HepG2 (cell line): ENCODE results near the gene TMEM184C. TPM values are rescaled to one million over a fixed set of nuclear protein-coding genes. Genes with fewer than 3 reads are reported as not detected.

Experiments
- ARID2 ChIP-seq: sonication (generic); formaldehyde crosslinking; IDR thresholded peaks from 2 replicates; pipeline ENCODE4 v1.8.1; 2022; ENCODE audit warnings: mild to moderate bottlenecking, missing genetic modification reagents, borderline replicate concordance
- BRCA1 ChIP-seq: sonication (generic); formaldehyde crosslinking; IDR thresholded peaks from 2 replicates; pipeline ENCODE4 v1.4.0; 2020; ENCODE audit warnings: missing genetic modification reagents
- CREM ChIP-seq, 2 experiments: sonication (generic) in 1 of 2; formaldehyde crosslinking in 1 of 2; IDR thresholded peaks; 2 replicates each; pipeline versions ENCODE4 v1.4.0 to v1.6.1; 2016 to 2020; ENCODE audit warnings: antibody characterized with exemption in 1 of 2, mild to moderate bottlenecking in 1 of 2, missing genetic modification reagents in 1 of 2
- EEA1 ChIP-seq: sonication (generic); formaldehyde crosslinking; IDR thresholded peaks from 2 replicates; pipeline ENCODE4 v1.5.1; 2020; ENCODE audit warnings: mild to moderate bottlenecking, missing genetic modification reagents, borderline replicate concordance
- HOXD1 ChIP-seq: sonication (generic); formaldehyde crosslinking; IDR thresholded peaks from 2 replicates; pipeline ENCODE4 v1.5.0; 2020; ENCODE audit warnings: missing genetic modification reagents
- MEF2D ChIP-seq: sonication (generic); formaldehyde crosslinking; IDR thresholded peaks from 2 replicates; pipeline ENCODE4 v1.5.1; 2020; ENCODE audit warnings: mild to moderate bottlenecking, missing genetic modification reagents
- NRL ChIP-seq: sonication (generic); formaldehyde crosslinking; IDR thresholded peaks from 2 replicates; pipeline ENCODE4 v1.5.0; 2020; ENCODE audit warnings: missing genetic modification reagents, mild to moderate bottlenecking, moderate library complexity, borderline replicate concordance
- RELA ChIP-seq: sonication (generic); formaldehyde crosslinking; IDR thresholded peaks from 2 replicates; pipeline ENCODE4 v1.4.0; 2020; ENCODE audit warnings: missing genetic modification reagents
- RXRB ChIP-seq: IDR thresholded peaks from 2 replicates; pipeline ENCODE4 v1.6.1; 2016; ENCODE audit warnings: borderline replicate concordance, missing genetic modification reagents, missing compliant biosample characterization
- SAP130 ChIP-seq: IDR thresholded peaks from 2 replicates; pipeline ENCODE4 v1.6.1; 2016; ENCODE audit warnings: low read depth
- TEAD3 ChIP-seq: optimal IDR thresholded peaks from 2 replicates; pipeline ENCODE3; 2016; ENCODE audit warnings: borderline replicate concordance
- YEATS2 ChIP-seq: sonication (generic); formaldehyde crosslinking; IDR thresholded peaks from 2 replicates; pipeline ENCODE4 v1.4.0; 2020; ENCODE audit warnings: missing genetic modification reagents, borderline replicate concordance
- ZBTB7B ChIP-seq: sonication (generic); formaldehyde crosslinking; IDR thresholded peaks from 2 replicates; pipeline ENCODE4 v1.4.0; 2020; ENCODE audit warnings: missing genetic modification reagents
- ZNF101 ChIP-seq: sonication (generic); formaldehyde crosslinking; IDR thresholded peaks from 2 replicates; pipeline ENCODE4 v1.4.0; 2020; ENCODE audit warnings: mild to moderate bottlenecking, low read depth, missing genetic modification reagents, borderline replicate concordance
- ZNF335 ChIP-seq: sonication (generic); formaldehyde crosslinking; IDR thresholded peaks from 2 replicates; pipeline ENCODE4 v1.4.0; 2020; ENCODE audit warnings: missing genetic modification reagents
- ZNF569 ChIP-seq: sonication (generic); formaldehyde crosslinking; IDR thresholded peaks from 2 replicates; pipeline ENCODE4 v1.5.0; 2020; ENCODE audit warnings: mild to moderate bottlenecking, missing genetic modification reagents, moderate library complexity, borderline replicate concordance
- ZNF615 ChIP-seq: sonication (generic); formaldehyde crosslinking; IDR thresholded peaks from 2 replicates; pipeline ENCODE4 v1.5.0; 2020; ENCODE audit warnings: mild to moderate bottlenecking, missing genetic modification reagents, borderline replicate concordance
- polyA plus RNA-seq, 8 experiments: library from polyadenylated mRNA; depleted of rRNA in 3 of 8; stranded (reverse) in 7 of 8; unstranded in 1 of 8; fragments of >200 nt; fragmentation: Illumina TruSeq in 4 of 8; extraction: Trizol in 4 of 8; gene quantifications; 2 replicates each; pipeline versions ENCODE4 v1.2.1 to v1.2.3, GENCODE V29; 2011 to 2016; ENCODE audit warnings: low read depth in 4 of 8, missing spikeins in 1 of 8, mixed read lengths in 1 of 8; ENCODE audit not compliant: insufficient read depth in 1 of 8
- total RNA-seq, 5 experiments: library from RNA; depleted of rRNA; stranded (reverse); fragments of >200 nt; fragmentation: Illumina TruSeq; extraction: Trizol; gene quantifications; 2 replicates each; pipeline ENCODE4 v1.2.3, GENCODE V29; 2016; ENCODE audit warnings: low read depth in 1 of 5
- TF ChIP-seq, protein P1 (sequence below): sonication (generic); formaldehyde crosslinking; IDR thresholded peaks from 2 replicates; pipeline ENCODE4 v1.5.0; 2020; ENCODE audit warnings: mild to moderate bottlenecking, missing genetic modification reagents, borderline replicate concordance
- TF ChIP-seq, protein P2 (sequence below): sonication (generic); formaldehyde crosslinking; IDR thresholded peaks from 2 replicates; pipeline ENCODE4 v1.5.1; 2020; ENCODE audit warnings: mild to moderate bottlenecking, missing genetic modification reagents
- TF ChIP-seq, protein P3 (sequence below): sonication (generic); formaldehyde crosslinking; IDR thresholded peaks from 2 replicates; pipeline ENCODE4 v1.4.0; 2020; ENCODE audit warnings: missing genetic modification reagents, mild to moderate bottlenecking, borderline replicate concordance

TMEM184C gene
- total and polyA plus RNA-seq, 2 of the 13 experiments (the other 11 are each of a cell fraction or from before 2014, with no cell fraction given) = 13.9 to 26.1 TPM

DNA sequence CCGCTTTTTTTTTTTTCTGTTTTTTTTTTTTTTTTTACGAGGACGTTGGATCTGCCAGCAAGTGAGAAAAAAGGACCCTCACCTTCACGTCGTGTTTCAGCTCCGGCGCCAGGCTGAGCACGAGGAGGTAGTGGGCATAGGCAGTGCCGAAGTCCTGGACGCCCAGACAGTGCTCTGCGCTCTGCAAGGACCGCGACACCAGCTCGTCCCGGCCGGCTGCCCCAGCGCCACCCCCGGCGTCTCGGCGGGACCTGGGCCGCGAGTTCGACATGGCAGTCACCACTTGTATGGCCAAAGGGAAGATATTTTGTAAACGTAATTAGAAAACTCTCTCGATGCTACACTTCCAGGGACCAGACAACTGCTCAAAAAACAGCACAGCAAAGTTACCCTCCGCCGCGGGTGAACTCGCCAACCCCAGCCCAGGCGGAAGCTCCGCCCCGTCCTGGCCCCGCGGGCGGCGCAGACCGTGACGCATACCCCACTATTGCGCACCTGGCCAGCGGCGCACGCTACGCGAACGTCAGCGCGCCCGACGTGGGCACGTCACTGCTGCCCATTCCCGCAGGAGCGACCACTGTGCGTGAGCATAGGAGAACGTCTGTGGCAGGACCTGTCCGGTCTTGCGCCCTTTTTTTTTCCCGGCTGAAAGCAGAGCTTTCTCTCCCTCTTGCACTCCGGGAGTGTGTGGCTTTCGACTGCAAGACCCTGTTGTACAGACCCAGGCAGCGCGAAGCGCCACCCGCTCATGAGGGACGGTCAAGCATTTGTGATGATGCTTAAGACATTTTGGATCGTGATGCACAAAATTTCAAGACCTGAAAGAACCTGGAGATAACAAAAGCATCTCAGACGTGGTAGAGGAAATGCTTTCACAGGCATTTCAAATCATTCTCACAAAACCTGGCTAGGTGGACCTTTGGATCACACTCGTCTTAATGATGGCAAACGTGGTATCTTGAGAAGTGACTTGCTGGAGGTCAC is 66.8 kb downstream of the TMEM184C start, which contains the start of gene PRMT9 (continued):
- TF ChIP-seq ZNF615 (CRISPR knock-in tag) = no peak
- 0 out of 2 replicates have a peak, but pooled peaks have one; percentile 42 for TF ChIP-seq ZBTB7B (CRISPR knock-in tag)
- no peak for TF ChIP-seq ZNF569 (CRISPR knock-in tag)
- TF ChIP-seq NRL (CRISPR knock-in tag) = peak; percentile 76; the same call in 1 of the 2 replicates
- TF ChIP-seq ZNF335 (CRISPR knock-in tag) = no peak
- peak; percentile 74; the same call in 1 of the 2 replicates for TF ChIP-seq BRCA1 (CRISPR knock-in tag)
- TF ChIP-seq ARID2 (CRISPR knock-in tag) = no peak
- peak; percentile 58; the same call in 1 of the 2 replicates for TF ChIP-seq RXRB (CRISPR knock-in tag)
- peak; percentile 81 for TF ChIP-seq TEAD3 (CRISPR knock-in tag)
- peak; percentile 90 for TF ChIP-seq SAP130 (CRISPR knock-in tag)
- TF ChIP-seq, protein P1, sequence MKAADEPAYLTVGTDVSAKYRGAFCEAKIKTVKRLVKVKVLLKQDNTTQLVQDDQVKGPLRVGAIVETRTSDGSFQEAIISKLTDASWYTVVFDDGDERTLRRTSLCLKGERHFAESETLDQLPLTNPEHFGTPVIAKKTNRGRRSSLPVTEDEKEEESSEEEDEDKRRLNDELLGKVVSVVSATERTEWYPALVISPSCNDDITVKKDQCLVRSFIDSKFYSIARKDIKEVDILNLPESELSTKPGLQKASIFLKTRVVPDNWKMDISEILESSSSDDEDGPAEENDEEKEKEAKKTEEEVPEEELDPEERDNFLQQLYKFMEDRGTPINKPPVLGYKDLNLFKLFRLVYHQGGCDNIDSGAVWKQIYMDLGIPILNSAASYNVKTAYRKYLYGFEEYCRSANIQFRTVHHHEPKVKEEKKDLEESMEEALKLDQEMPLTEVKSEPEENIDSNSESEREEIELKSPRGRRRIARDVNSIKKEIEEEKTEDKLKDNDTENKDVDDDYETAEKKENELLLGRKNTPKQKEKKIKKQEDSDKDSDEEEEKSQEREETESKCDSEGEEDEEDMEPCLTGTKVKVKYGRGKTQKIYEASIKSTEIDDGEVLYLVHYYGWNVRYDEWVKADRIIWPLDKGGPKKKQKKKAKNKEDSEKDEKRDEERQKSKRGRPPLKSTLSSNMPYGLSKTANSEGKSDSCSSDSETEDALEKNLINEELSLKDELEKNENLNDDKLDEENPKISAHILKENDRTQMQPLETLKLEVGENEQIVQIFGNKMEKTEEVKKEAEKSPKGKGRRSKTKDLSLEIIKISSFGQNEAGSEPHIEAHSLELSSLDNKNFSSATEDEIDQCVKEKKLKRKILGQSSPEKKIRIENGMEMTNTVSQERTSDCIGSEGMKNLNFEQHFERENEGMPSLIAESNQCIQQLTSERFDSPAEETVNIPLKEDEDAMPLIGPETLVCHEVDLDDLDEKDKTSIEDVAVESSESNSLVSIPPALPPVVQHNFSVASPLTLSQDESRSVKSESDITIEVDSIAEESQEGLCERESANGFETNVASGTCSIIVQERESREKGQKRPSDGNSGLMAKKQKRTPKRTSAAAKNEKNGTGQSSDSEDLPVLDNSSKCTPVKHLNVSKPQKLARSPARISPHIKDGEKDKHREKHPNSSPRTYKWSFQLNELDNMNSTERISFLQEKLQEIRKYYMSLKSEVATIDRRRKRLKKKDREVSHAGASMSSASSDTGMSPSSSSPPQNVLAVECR (CRISPR knock-in tag) = peak; percentile 81; the same call in 1 of the 2 replicates
- peak; percentile 97 for TF ChIP-seq YEATS2 (CRISPR knock-in tag)
- no peak for TF ChIP-seq EEA1 (CRISPR knock-in tag)
- TF ChIP-seq, protein P2, sequence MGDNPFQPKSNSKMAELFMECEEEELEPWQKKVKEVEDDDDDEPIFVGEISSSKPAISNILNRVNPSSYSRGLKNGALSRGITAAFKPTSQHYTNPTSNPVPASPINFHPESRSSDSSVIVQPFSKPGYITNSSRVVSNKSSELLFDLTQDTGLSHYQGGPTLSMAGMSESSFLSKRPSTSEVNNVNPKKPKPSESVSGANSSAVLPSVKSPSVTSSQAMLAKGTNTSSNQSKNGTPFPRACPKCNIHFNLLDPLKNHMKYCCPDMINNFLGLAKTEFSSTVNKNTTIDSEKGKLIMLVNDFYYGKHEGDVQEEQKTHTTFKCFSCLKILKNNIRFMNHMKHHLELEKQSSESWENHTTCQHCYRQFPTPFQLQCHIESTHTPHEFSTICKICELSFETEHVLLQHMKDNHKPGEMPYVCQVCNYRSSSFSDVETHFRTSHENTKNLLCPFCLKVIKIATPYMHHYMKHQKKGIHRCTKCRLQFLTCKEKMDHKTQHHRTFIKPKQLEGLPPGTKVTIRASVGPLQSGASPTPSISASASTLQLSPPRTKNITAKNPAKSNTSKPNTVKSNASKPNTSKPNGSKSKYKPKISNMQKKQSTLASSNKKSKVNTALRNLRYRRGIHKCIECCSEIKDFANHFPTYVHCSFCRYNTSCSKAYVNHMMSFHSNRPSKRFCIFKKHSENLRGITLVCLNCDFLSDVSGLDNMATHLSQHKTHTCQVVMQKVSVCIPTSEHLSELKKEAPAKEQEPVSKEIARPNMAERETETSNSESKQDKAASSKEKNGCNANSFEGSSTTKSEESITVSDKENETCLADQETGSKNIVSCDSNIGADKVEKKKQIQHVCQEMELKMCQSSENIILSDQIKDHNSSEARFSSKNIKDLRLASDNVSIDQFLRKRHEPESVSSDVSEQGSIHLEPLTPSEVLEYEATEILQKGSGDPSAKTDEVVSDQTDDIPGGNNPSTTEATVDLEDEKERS (CRISPR knock-in tag) = peak; percentile 58; the same call in 1 of the 2 replicates
- peak; percentile 92 for TF ChIP-seq CREM (IDR thresholded peaks at IDR 0.05)
- 0 out of 2 replicates have a peak, but pooled peaks have one; percentile 70 for TF ChIP-seq CREM (CRISPR knock-in tag; IDR thresholded peaks at IDR 0.05)
- TF ChIP-seq HOXD1 (CRISPR knock-in tag) = peak; percentile 82
- TF ChIP-seq RELA (CRISPR knock-in tag) = no peak
- TF ChIP-seq, protein P3, sequence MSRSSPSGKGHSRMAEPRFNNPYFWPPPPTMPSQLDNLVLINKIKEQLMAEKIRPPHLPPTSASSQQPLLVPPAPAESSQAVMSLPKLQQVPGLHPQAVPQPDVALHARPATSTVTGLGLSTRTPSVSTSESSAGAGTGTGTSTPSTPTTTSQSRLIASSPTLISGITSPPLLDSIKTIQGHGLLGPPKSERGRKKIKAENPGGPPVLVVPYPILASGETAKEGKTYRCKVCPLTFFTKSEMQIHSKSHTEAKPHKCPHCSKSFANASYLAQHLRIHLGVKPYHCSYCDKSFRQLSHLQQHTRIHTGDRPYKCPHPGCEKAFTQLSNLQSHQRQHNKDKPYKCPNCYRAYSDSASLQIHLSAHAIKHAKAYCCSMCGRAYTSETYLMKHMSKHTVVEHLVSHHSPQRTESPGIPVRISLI = peak; percentile 77
- TF ChIP-seq MEF2D (CRISPR knock-in tag) = no peak
- TF ChIP-seq ZNF101 (CRISPR knock-in tag) = no peak
